Testis (tissue), 2 donors: ENCODE data around the gene SH2D5.

Experiments
- POLR2A ChIP-seq: fragments of 450-650 bp; IDR thresholded peaks from one replicate; pipeline ENCODE4 v1.6.1; 2017; ENCODE audit warnings: antibody characterized with exemption, mild to moderate bottlenecking, moderate library complexity
- TF ChIP-seq, protein P1 (sequence below), 3 experiments: fragments of 450-650 bp in 2 of 3; fragments of 200-600 bp in 1 of 3; sonication (generic) in 1 of 3; IDR thresholded peaks; one replicate each; pipeline ENCODE4 v1.5.1; 2016 to 2019; ENCODE audit warnings: antibody characterized with exemption in 3 of 3, mild to moderate bottlenecking in 2 of 3, moderate library complexity in 1 of 3

DNA sequence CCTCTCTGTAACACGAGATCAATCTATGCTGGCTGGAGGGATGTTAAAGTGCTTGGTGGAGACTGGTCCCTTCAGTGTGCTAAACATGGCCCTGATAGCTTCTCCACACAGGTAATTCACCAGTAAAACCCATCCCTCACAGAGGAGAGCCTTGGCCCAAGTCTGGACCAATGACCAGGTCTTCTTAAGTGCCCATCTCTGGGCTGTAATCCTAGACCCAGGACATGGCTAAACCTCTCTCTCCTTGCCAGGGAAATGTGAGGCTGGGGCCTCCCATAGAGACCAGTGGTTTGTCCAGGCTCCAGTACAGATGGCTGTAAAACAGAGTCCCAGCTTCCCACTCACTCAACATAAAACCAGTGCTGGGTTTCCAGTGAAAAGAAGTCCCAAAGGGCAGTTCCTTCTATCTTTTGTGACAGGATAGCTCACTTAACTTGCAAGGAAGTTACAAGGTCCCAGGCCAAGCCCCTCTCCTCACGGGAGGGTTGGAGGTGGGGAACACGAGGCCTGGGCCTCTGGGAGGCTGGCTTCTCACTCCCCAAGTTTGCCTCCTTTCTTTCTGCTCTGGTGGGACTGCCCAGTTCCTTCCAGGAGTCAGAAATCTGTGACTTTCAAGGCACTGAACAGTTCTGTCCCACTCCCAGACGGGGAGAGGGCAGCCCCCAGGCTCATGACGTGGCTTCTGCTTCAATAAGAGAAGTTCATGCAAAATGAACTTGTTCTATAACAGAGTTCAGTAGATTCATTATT, 12.5 kb downstream of the SH2D5 start:
- TF ChIP-seq, protein P1, sequence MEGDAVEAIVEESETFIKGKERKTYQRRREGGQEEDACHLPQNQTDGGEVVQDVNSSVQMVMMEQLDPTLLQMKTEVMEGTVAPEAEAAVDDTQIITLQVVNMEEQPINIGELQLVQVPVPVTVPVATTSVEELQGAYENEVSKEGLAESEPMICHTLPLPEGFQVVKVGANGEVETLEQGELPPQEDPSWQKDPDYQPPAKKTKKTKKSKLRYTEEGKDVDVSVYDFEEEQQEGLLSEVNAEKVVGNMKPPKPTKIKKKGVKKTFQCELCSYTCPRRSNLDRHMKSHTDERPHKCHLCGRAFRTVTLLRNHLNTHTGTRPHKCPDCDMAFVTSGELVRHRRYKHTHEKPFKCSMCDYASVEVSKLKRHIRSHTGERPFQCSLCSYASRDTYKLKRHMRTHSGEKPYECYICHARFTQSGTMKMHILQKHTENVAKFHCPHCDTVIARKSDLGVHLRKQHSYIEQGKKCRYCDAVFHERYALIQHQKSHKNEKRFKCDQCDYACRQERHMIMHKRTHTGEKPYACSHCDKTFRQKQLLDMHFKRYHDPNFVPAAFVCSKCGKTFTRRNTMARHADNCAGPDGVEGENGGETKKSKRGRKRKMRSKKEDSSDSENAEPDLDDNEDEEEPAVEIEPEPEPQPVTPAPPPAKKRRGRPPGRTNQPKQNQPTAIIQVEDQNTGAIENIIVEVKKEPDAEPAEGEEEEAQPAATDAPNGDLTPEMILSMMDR (IDR thresholded peaks at IDR 0.05), result no peak
- TF ChIP-seq POLR2A, result no peak
